Lung (tissue), 12 donors: ENCODE data around the gene SCARF1. TPM values are rescaled to one million over a fixed set of nuclear protein-coding genes. Genes with fewer than 3 reads are reported as not detected.
A peak's percentile ranks its signal among the peaks of the same experiment; 100 is the strongest.

Experiments used
- ATAC-seq: fragments of 200-7000 bp; cut with Tn5 transposase; one replicate; pipeline ENCODE4 v1.9.1; 2020; ENCODE audit warnings: moderate number of reproducible peaks; ENCODE audit not compliant: insufficient read depth, low FRiP score
- DNase-seq, 3 donors: peaks; one replicate each; pipeline ENCODE4 v3.0.0-alpha.2; 2013 to 2017
- H3K27ac ChIP-seq, 2 donors: one replicate each; pipeline ENCODE4 v1.5.1; 2013; ENCODE audit warnings: mild to moderate bottlenecking in 2 of 2, moderate library complexity in 2 of 2, control low read depth in 1 of 2, inconsistent platforms in 1 of 2, low read depth in 1 of 2, low read length in 1 of 2
- H3K27me3 ChIP-seq, 3 donors: one replicate each; pipeline ENCODE4 v1.5.1; 2013; ENCODE audit warnings: low read length in 2 of 3; ENCODE audit not compliant: control insufficient read depth in 3 of 3, insufficient read depth in 3 of 3
- H3K36me3 ChIP-seq, 4 donors: one replicate each; pipeline ENCODE4 v1.5.1; 2013; ENCODE audit warnings: low read length in 4 of 4, mild to moderate bottlenecking in 1 of 4, moderate library complexity in 1 of 4; ENCODE audit not compliant: control insufficient read depth in 4 of 4, insufficient read depth in 4 of 4
- H3K4me1 ChIP-seq, 5 donors: one replicate each; pipeline ENCODE4 v1.5.1; 2013; ENCODE audit warnings: low read length in 5 of 5, mild to moderate bottlenecking in 2 of 5, moderate library complexity in 1 of 5; ENCODE audit not compliant: control insufficient read depth in 5 of 5, insufficient read depth in 5 of 5
- H3K4me3 ChIP-seq: one replicate; pipeline ENCODE4 v1.5.1; 2013; ENCODE audit warnings: mild to moderate bottlenecking, control low read depth, moderate library complexity
- H3K9ac ChIP-seq, 2 donors: one replicate each; pipeline ENCODE4 v1.5.1; 2013; ENCODE audit warnings: low read length in 2 of 2, control low read depth in 1 of 2; ENCODE audit not compliant: insufficient read depth in 1 of 2
- H3K9me3 ChIP-seq, 4 donors: one replicate each; pipeline ENCODE4 v1.5.1; 2013; ENCODE audit warnings: low read length in 3 of 4, mild to moderate bottlenecking in 1 of 4, moderate library complexity in 1 of 4; ENCODE audit not compliant: control insufficient read depth in 4 of 4, insufficient read depth in 3 of 4
- CTCF ChIP-seq: IDR thresholded peaks from 2 replicates; pipeline ENCODE4 v1.5.1; 2012; ENCODE audit warnings: mild to moderate bottlenecking; ENCODE audit errors: control extremely low read depth, extremely low read depth
- WGBS, 2 donors: extraction: QIAGEN DNeasy Blood & Tissue Kit; methylation state at CpG; one replicate each; pipeline ENCODE4 v1.1.7; 2013; 5-methylcytosine and 5-hydroxymethylcytosine counted together
- polyA plus RNA-seq, 2 donors: library from polyadenylated mRNA; stranded (reverse); fragments of 200-250 nt; gene quantifications; one replicate each; pipeline ENCODE4 v1.2.1, GENCODE V29; 2013
- total RNA-seq, 2 donors: library from RNA; depleted of rRNA in 1 of 2; stranded (reverse); fragments of >200 nt in 1 of 2; gene quantifications; one replicate each; pipeline ENCODE4 v1.2.1, GENCODE V29; 2014 to 2021
- donor health status: control.
- donor health status: control.
- donor health status: Bipolar disorder and iron deficiency.
- donor health status: healthy.
- donor health status: DM: yes; HTN: yes; CAD: no.

SCARF1 gene
- total and polyA plus RNA-seq, 4 donors: 17.1 to 39.7 (median 29.4) TPM

- peaks cover 0 to 7% (median 0%) of the 10 kb centered on the region in 3 donors for H3K27me3 ChIP-seq
- H3K4me3 ChIP-seq: peak overlapping the region; percentile 66
- no peak for TF ChIP-seq CTCF
- H3K27ac ChIP-seq: peak overlapping the region in 1 of 2 donors; percentile 87
- no peaks in the 10 kb centered on the region for H3K9me3 ChIP-seq
- no peak overlapping the region for H3K9ac ChIP-seq
- peaks cover 0 to 27% (median 12%) of the 10 kb centered on the region in 5 donors for H3K4me1 ChIP-seq
- DNase-seq (peak in 1 of 3 donors; percentile 26), ATAC-seq (no peak)
- peaks cover 0 to 2% (median 0%) of the 10 kb centered on the region in 4 donors for H3K36me3 ChIP-seq
- WGBS, 2 donors: 11% methylated on average over 28 to 39 of the region's 39 CpGs
These were observed 18.1 kb downstream of the SCARF1 start for GRCh38 chr17:1627182-1627981.

- Histone ChIP-seq H3K9ac (no peak overlapping the region), H3K4me3 (no peak overlapping the region), H3K4me1 (peaks cover 0 to 27% (median 12%) of the 10 kb centered on the region in 5 donors), H3K27me3 (peaks cover 0 to 7% (median 0%) of the 10 kb centered on the region in 3 donors), H3K9me3 (no peaks in the 10 kb centered on the region), H3K27ac (peak overlapping the region in 1 of 2 donors; percentile 87), H3K36me3 (peaks cover 0 to 2% (median under 1%) of the 10 kb centered on the region in 4 donors)
- 42 to 61% methylated on average over 3 of the region's 3 CpGs for WGBS, 2 donors
- ATAC-seq (no peak), DNase-seq (no peak)
- no peak for TF ChIP-seq CTCF
These were observed 19.2 kb downstream of the SCARF1 start for GRCh38 chr17:1626333-1626732.

GRCh38 chr17:1625581-1625980 is 20.0 kb downstream of the SCARF1 start:
- DNase-seq: no peak
- H3K9ac ChIP-seq: no peak overlapping the region

More at GRCh38 chr17:1625581-1625980, 20.0 kb downstream of the SCARF1 start:
- H3K36me3 ChIP-seq: peaks cover 0 to 3% (median under 1%) of the 10 kb centered on the region in 4 donors
- TF ChIP-seq CTCF: no peak
- H3K27me3 ChIP-seq: peaks cover 0 to 6% (median 0%) of the 10 kb centered on the region in 3 donors
- no peak for ATAC-seq
- no peaks in the 10 kb centered on the region for H3K9me3 ChIP-seq
- no peak overlapping the region for H3K27ac ChIP-seq
- WGBS, 2 donors: 73 to 76% methylated on average over 6 of the region's 6 CpGs
- H3K4me1 ChIP-seq: peaks cover 0 to 27% (median 12%) of the 10 kb centered on the region in 5 donors
- H3K4me3 ChIP-seq: no peak overlapping the region
